Measurements from ENCODE around the gene KCNH2. TPM values are rescaled to one million over a fixed set of nuclear protein-coding genes. Genes with fewer than 3 reads are reported as not detected.

The KCNH2 gene
- total RNA-seq, 2 experiments from 2014 or later: 5.8 to 7.5 TPM

GRCh38 chr7:150919160-150919559, 59.0 kb downstream of the KCNH2 start:
- Histone ChIP-seq H3K27ac (ENCODE audit: low read depth, low read length, poor library complexity, severe bottlenecking) (no peak overlapping the region), H3K79me2 (ENCODE audit: insufficient read depth, low read depth, low read length) (no peaks in the 10 kb centered on the region), H3K9me2 (ENCODE audit: insufficient read depth, low read length) (no peaks in the 10 kb centered on the region), H3K4me2 (ENCODE audit: low read length) (no peak overlapping the region), H4K20me1 (ENCODE audit: insufficient read depth, low read length) (no peaks in the 10 kb centered on the region), H3K36me3 (ENCODE audit: insufficient read depth, low read length) (no peaks in the 10 kb centered on the region), H3K4me3 (ENCODE audit: low read depth, low read length, poor library complexity, severe bottlenecking) (no peak overlapping the region), H3K4me1 (ENCODE audit: insufficient read depth, low read length, poor library complexity, severe bottlenecking) (no peaks in the 10 kb centered on the region), H3K9me3 (ENCODE audit: low read length) (no peaks in the 10 kb centered on the region), H2AFZ (ENCODE audit: low read length) (no peak overlapping the region)
- CTCF ChIA-PET (ENCODE audit: unreplicated experiment): no interaction called here
- intact Hi-C loops (cut with micrococcal nuclease; ENCODE audit: unreplicated experiment): no loop called here
- TF ChIP-seq CTCF (conservative IDR thresholded peaks at IDR 0.05; ENCODE audit: low read length) (no peak), EZH2phosphoT487 (IDR thresholded peaks at IDR 0.05; ENCODE audit: borderline replicate concordance, low read depth, low read length) (no peak)
- BruUV-seq (replicated peaks): no TSS peak
- POLR2A ChIA-PET: interaction anchor here (0.6 kb wide), 1 partner anchor 18 kb away, joined by 3 read pairs; no protein-coding TSS in a partner anchor
- DNase-seq (ENCODE audit: low spot score): no peak

GRCh38 chr7:150918378-150918777, 59.7 kb downstream of the KCNH2 start:
- no peak overlapping the region for H3K4me3 ChIP-seq (ENCODE audit: low read depth, low read length, poor library complexity, severe bottlenecking)
- POLR2A ChIA-PET: no interaction called here
- H3K9me2 ChIP-seq (ENCODE audit: insufficient read depth, low read length): no peaks in the 10 kb centered on the region
- CTCF ChIA-PET (ENCODE audit: unreplicated experiment): no interaction called here
- no peak for DNase-seq (ENCODE audit: low spot score)
- no TSS peak for BruUV-seq (replicated peaks)
- no peaks in the 10 kb centered on the region for H3K4me1 ChIP-seq (ENCODE audit: insufficient read depth, low read length, poor library complexity, severe bottlenecking)
- H4K20me1 ChIP-seq (ENCODE audit: insufficient read depth, low read length): no peaks in the 10 kb centered on the region
- H2AFZ ChIP-seq (ENCODE audit: low read length): no peak overlapping the region
- no peaks in the 10 kb centered on the region for H3K79me2 ChIP-seq (ENCODE audit: insufficient read depth, low read depth, low read length)
- no peak overlapping the region for H3K27ac ChIP-seq (ENCODE audit: low read depth, low read length, poor library complexity, severe bottlenecking)
- H3K9me3 ChIP-seq (ENCODE audit: low read length): no peaks in the 10 kb centered on the region
- no peak overlapping the region for H3K4me2 ChIP-seq (ENCODE audit: low read length)
- intact Hi-C loops (cut with micrococcal nuclease; ENCODE audit: unreplicated experiment): no loop called here
- TF ChIP-seq EZH2phosphoT487 (IDR thresholded peaks at IDR 0.05; ENCODE audit: borderline replicate concordance, low read depth, low read length) (no peak), CTCF (conservative IDR thresholded peaks at IDR 0.05; ENCODE audit: low read length) (no peak)
- no peaks in the 10 kb centered on the region for H3K36me3 ChIP-seq (ENCODE audit: insufficient read depth, low read length)

- Histone ChIP-seq H3K9me2 (ENCODE audit: insufficient read depth, low read length) (no peaks in the 10 kb centered on the region), H3K4me3 (ENCODE audit: low read depth, low read length, poor library complexity, severe bottlenecking) (no peak overlapping the region), H3K27ac (ENCODE audit: low read depth, low read length, poor library complexity, severe bottlenecking) (no peak overlapping the region), H2AFZ (ENCODE audit: low read length) (no peak overlapping the region), H3K4me2 (ENCODE audit: low read length) (no peak overlapping the region), H3K36me3 (ENCODE audit: insufficient read depth, low read length) (no peaks in the 10 kb centered on the region), H3K4me1 (ENCODE audit: insufficient read depth, low read length, poor library complexity, severe bottlenecking) (no peaks in the 10 kb centered on the region), H4K20me1 (ENCODE audit: insufficient read depth, low read length) (no peaks in the 10 kb centered on the region), H3K79me2 (ENCODE audit: insufficient read depth, low read depth, low read length) (no peaks in the 10 kb centered on the region), H3K9me3 (ENCODE audit: low read length) (no peaks in the 10 kb centered on the region)
- no peak for TF ChIP-seq EZH2phosphoT487 (IDR thresholded peaks at IDR 0.05; ENCODE audit: borderline replicate concordance, low read depth, low read length)
- no peak for TF ChIP-seq CTCF (conservative IDR thresholded peaks at IDR 0.05; ENCODE audit: low read length)
- no peak for DNase-seq (ENCODE audit: low spot score)
- POLR2A ChIA-PET: interaction anchor here (0.6 kb wide), 1 partner anchor 28 kb away, joined by 5 read pairs; no protein-coding TSS in a partner anchor
- no TSS peak for BruUV-seq (replicated peaks)
- intact Hi-C loops (cut with micrococcal nuclease; ENCODE audit: unreplicated experiment): no loop called here
- CTCF ChIA-PET (ENCODE audit: unreplicated experiment): no interaction called here
These were observed 60.2 kb downstream of the KCNH2 start for GRCh38 chr7:150917969-150918368.
